Activated B cell treated with CpG ODN at 0.5 μM for 24 hours (primary cell): Measurements from ENCODE around the gene MXI1. TPM values are rescaled to one million over a fixed set of nuclear protein-coding genes. Genes with fewer than 3 reads are reported as not detected.

Source experiments
- ATAC-seq: fragments of 200-7000 bp; cut with Tn5 transposase; one replicate; pipeline ENCODE4 v1.10.0; 2021; ENCODE audit warnings: low read depth, mild to moderate bottlenecking, moderate library complexity
- CTCF ChIA-PET: fragments of 350-600 bp; sonication (Branson Sonifier 250); formaldehyde crosslinking; loops from one replicate; lab custom pipeline; 2021; ENCODE audit warnings: antibody characterized with exemption; lab: Charles Lee
- POLR2A ChIA-PET: fragments of 350-600 bp; sonication (Branson Sonifier 250); formaldehyde crosslinking; loops from one replicate; lab custom pipeline; 2021; ENCODE audit warnings: antibody characterized with exemption; lab: Charles Lee
- DNase-seq: peaks from one replicate; pipeline ENCODE4 v3.0.0; 2022
- H3K27ac Mint-ChIP-seq: one replicate; pipeline ENCODE4 v1.8.0; 2020; ENCODE audit warnings: mixed read lengths
- H3K27me3 Mint-ChIP-seq: one replicate; pipeline ENCODE4 v1.8.0; 2021; ENCODE audit warnings: mixed read lengths
- H3K36me3 Mint-ChIP-seq: one replicate; pipeline ENCODE4 v1.8.0; 2021; ENCODE audit warnings: low read depth, mixed read lengths
- H3K4me1 Mint-ChIP-seq: one replicate; pipeline ENCODE4 v1.8.0; 2021; ENCODE audit warnings: mixed read lengths
- H3K4me3 Mint-ChIP-seq: one replicate; pipeline ENCODE4 v1.8.0; 2020; ENCODE audit warnings: mild to moderate bottlenecking, mixed read lengths
- H3K9me3 Mint-ChIP-seq: one replicate; pipeline ENCODE4 v1.8.0; 2020; ENCODE audit warnings: mixed read lengths
- CTCF ChIP-seq: fragments of 200-600 bp; IDR thresholded peaks from one replicate; pipeline ENCODE4 v1.8.0; 2022; ENCODE audit warnings: antibody characterized with exemption, mild to moderate bottlenecking
- intact Hi-C: fragments of 100-400 bp; cut with micrococcal nuclease; formaldehyde crosslinking; loops from one replicate; pipeline ENCODE4 v1.15.1; 2024
- total RNA-seq: library from RNA; stranded (reverse); gene quantifications from 2 replicates; pipeline ENCODE4 v1.2.3, GENCODE V29; 2022

MXI1 gene
- total RNA-seq, 1 donor from 2014 or later: 8.5 TPM

GRCh38 chr10:110168601-110169481 lies 38.6 kb upstream of the MXI1 start:
- ChIA-PET CTCF (interaction anchor here (0.7 to 1.1 kb wide), 2 partner anchors 110 to 236 kb away, joined by 3 to 4 read pairs; no protein-coding TSS in a partner anchor), POLR2A (interaction anchor here (0.6 to 1.2 kb wide), 2 partner anchors 13 to 40 kb away, joined by 3 to 9 read pairs; no protein-coding TSS in a partner anchor)
- Mint-ChIP-seq H3K27ac (no peak overlapping the region), H3K4me3 (no peak overlapping the region), H3K4me1 (peaks cover 19% of the 10 kb centered on the region), H3K36me3 (no peaks in the 10 kb centered on the region), H3K9me3 (no peaks in the 10 kb centered on the region), H3K27me3 (peaks cover 56% of the 10 kb centered on the region)
- intact Hi-C loops: no loop called here
- DNase-seq (no peak), ATAC-seq (no peak)
- TF ChIP-seq CTCF: no peak

GRCh38 chr10:110169586-110169985 lies 37.8 kb upstream of the MXI1 start:
- ChIA-PET CTCF (no interaction called here), POLR2A (no interaction called here)
- H3K36me3 Mint-ChIP-seq: no peaks in the 10 kb centered on the region
- TF ChIP-seq CTCF: no peak
- H3K27ac Mint-ChIP-seq: no peak overlapping the region
- H3K4me1 Mint-ChIP-seq: peaks cover 19% of the 10 kb centered on the region
- DNase-seq: no peak
- peaks cover 56% of the 10 kb centered on the region for H3K27me3 Mint-ChIP-seq
- ATAC-seq: no peak
- no peak overlapping the region for H3K4me3 Mint-ChIP-seq
- intact Hi-C loops: no loop called here
- no peaks in the 10 kb centered on the region for H3K9me3 Mint-ChIP-seq

DNA sequence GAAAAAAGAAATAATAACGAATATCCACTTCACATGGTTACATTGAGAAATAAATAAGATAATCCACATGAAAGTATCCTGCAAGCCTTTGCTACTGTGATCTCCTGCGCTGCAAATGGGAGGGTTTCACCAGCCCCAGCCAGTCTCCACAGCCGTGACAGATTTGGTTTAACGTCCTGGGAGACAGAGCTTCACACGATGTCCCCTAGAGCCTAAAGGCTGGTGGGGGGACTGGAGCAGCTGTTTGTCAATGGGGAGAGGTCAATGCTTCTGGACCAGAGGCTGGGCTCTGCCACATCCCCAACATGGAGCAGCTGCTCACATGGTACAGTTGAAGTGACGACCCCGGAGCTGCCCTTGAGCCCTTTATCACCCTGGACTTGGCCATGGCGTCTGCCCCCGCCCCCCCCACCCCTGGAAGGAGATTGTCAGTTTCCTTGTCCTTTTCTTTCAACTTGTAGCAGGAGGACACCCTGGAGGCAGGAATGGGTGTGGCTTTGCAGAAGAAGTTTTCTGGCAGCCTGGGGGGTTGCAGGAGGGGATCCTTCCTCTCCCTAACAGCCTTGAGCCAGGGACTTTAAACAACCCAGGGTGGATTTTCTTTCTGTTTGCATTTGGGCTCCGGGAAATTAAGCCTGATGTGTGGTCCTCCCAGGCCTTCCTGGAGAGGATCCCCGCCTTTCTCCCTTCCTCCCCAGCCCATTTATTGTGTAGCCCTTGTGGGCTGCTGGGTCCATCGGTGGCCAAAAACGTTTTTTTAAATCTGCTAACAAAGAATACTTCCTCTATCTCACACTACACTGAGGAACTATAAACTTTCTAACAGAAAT lies 37.0 kb upstream of the MXI1 start:
- ChIA-PET CTCF (no interaction called here), POLR2A (interaction anchor here (0.6 kb wide), 1 partner anchor 737 kb away, joined by 3 read pairs; no protein-coding TSS in a partner anchor)
- Mint-ChIP-seq H3K27ac (no peak overlapping the region), H3K4me3 (no peak overlapping the region), H3K4me1 (peaks cover 19% of the 10 kb centered on the region), H3K27me3 (peaks cover 60% of the 10 kb centered on the region), H3K36me3 (no peaks in the 10 kb centered on the region), H3K9me3 (no peaks in the 10 kb centered on the region)
- DNase-seq: no peak
- ATAC-seq: no peak
- intact Hi-C loops: no loop called here
- TF ChIP-seq CTCF: no peak

DNA sequence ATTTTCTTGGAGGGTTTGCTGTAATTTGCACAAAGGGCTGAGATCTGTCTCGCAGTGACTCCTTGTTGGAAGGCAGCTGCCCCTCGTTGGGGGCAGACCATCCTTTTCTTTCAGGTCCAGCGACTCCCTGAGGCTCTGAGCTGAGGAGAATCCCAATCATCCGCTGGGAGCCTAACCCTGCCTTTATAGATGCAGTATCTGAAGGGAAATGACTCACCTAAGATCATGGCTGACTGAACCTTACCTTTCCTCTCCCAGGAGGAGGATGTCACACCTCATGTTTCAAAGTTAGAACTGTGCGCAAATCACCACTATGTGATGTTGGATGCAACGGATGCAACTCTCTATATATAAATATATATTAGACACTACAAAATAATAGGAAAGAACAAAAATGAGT lies 36.4 kb upstream of the MXI1 start:
- H3K4me1 Mint-ChIP-seq: peaks cover 19% of the 10 kb centered on the region
- ChIA-PET POLR2A (no interaction called here), CTCF (no interaction called here)
- H3K36me3 Mint-ChIP-seq: no peaks in the 10 kb centered on the region
- no peaks in the 10 kb centered on the region for H3K9me3 Mint-ChIP-seq
- intact Hi-C loops: no loop called here
- no peak overlapping the region for H3K4me3 Mint-ChIP-seq
- no peak overlapping the region for H3K27ac Mint-ChIP-seq
- no peak for TF ChIP-seq CTCF
- DNase-seq (no peak), ATAC-seq (no peak)
- H3K27me3 Mint-ChIP-seq: peaks cover 55% of the 10 kb centered on the region

GRCh38 chr10:110172155-110172554 lies 35.2 kb upstream of the MXI1 start:
- Mint-ChIP-seq H3K9me3 (no peaks in the 10 kb centered on the region), H3K4me3 (no peak overlapping the region), H3K27ac (no peak overlapping the region), H3K36me3 (no peaks in the 10 kb centered on the region), H3K27me3 (peaks cover 53% of the 10 kb centered on the region), H3K4me1 (peaks cover 26% of the 10 kb centered on the region)
- intact Hi-C loops: no loop called here
- ChIA-PET POLR2A (interaction anchor here (0.6 kb wide), 3 partner anchors 28 to 36 kb away, joined by 4 to 6 read pairs (median 4); no protein-coding TSS in a partner anchor), CTCF (no interaction called here)
- no peak for TF ChIP-seq CTCF
- DNase-seq (no peak), ATAC-seq (no peak)
